ENCODE measurements around the gene SNUPN.

DNA sequence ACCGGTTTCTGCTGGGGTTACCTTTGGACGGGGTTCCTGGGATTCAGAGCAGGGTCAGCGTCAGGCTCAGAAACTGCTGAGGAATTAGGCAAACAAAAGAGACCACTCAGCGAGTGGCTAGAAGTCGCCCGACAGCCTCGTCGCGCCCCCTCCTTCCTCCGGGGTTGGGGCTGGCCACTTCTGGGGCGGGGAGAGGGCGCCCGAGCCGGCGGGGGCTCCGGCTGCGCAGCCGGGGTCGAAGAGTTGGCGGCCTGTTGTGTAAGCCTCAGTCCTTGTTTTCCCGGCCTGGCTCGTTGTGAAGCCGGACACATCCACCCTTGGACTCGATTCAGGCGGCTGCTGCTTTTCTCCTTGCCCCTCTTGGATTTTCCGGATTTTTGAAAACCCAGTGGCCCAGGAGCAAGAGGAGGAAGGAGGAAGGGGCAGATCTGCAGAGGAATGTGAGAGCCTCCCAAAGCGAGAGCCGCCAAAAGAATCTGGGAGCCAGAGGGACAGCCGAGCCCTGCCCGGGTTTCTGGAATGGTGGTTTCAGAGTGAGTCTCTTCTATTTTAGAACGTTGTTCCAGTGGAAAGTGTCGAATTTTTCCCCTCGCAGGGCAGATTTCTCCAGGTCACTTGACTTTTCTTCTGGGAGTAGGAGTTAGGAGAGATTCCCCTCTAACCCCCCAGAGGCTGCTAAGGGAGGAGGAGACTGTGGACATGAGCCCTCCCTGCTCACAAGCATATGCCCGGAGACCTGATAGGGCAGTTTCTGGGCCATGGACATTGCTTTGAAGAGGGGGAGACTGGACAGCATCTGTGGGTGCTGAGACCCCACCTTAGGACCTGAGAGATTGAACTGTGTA is 22.9 kb upstream of the SNUPN start:
- TF ChIP-seq POLR2A (IDR thresholded peaks at IDR 0.05; ENCODE audit: low read depth, low read length) (no peak), TAF1 (IDR thresholded peaks at IDR 0.05; ENCODE audit: borderline replicate concordance, low read depth, low read length) (no peak)
